ENCODE data around the gene VAV1. TPM values are rescaled to one million over a fixed set of nuclear protein-coding genes. Genes with fewer than 3 reads are reported as not detected.
"Not testable (repeated sequence)": the region's sequence is repeated elsewhere in the genome, so short reads cannot be mapped to it uniquely, and the experiment has no call there.

VAV1 gene
- total RNA-seq, 1 experiment from 2014 or later: 7.5 TPM

- Histone ChIP-seq H3F3A (ENCODE audit: insufficient read depth, low read depth) (peaks cover 75% of the 10 kb centered on the region), H3K79me2 (ENCODE audit: low read depth) (peaks cover 41% of the 10 kb centered on the region), H3K27ac (no peak overlapping the region), H3K9me3 (ENCODE audit: insufficient read depth, low read depth) (no peaks in the 10 kb centered on the region), H4K20me1 (ENCODE audit: insufficient read depth) (peaks cover 4% of the 10 kb centered on the region), H3K27me3 (ENCODE audit: insufficient read depth, low read depth) (no peaks in the 10 kb centered on the region), H3K9me2 (ENCODE audit: insufficient read depth) (no peaks in the 10 kb centered on the region), H3K36me3 (ENCODE audit: low read depth) (peaks cover 19% of the 10 kb centered on the region; the same call in 1 of the 2 replicates), H3K4me1 (replicated peaks; ENCODE audit: insufficient read depth) (peaks cover 49% of the 10 kb centered on the region), H2AFZ (no peak overlapping the region), H3K4me3 (no peak overlapping the region), H3K4me2 (no peak overlapping the region)
- POLR2A ChIA-PET (ENCODE audit: unreplicated experiment): no interaction called here
- CTCF ChIA-PET: no interaction called here
- no peak for DNase-seq
- BruUV-seq (replicated peaks): no TSS peak
- TF ChIP-seq CTCF (conservative IDR thresholded peaks at IDR 0.05): no peak
- TF ChIP-seq EZH2 (IDR thresholded peaks at IDR 0.05; ENCODE audit: low read depth): no peak
- intact Hi-C loops (cut with micrococcal nuclease; ENCODE audit: unreplicated experiment): loop anchor here (1.0 kb wide), 1 partner anchor 20 kb away; no protein-coding TSS in a partner anchor
Observed at GRCh38 chr19:6745965-6746364, 26.5 kb upstream of the VAV1 start.

GRCh38 chr19:6748543-6748942 lies 24.0 kb upstream of the VAV1 start:
- DNase-seq; H3K9me2 ChIP-seq (ENCODE audit: insufficient read depth); H2AFZ ChIP-seq; BruUV-seq (replicated peaks); CTCF ChIA-PET; H3K9me3 ChIP-seq (ENCODE audit: insufficient read depth, low read depth); H3K27me3 ChIP-seq (ENCODE audit: insufficient read depth, low read depth); intact Hi-C loops (cut with micrococcal nuclease; ENCODE audit: unreplicated experiment); H3K4me3 ChIP-seq; H4K20me1 ChIP-seq (ENCODE audit: insufficient read depth); H3K4me2 ChIP-seq: not testable (repeated sequence)
- H3K79me2 ChIP-seq (ENCODE audit: low read depth): peaks cover 17% of the 10 kb centered on the region
- H3K27ac ChIP-seq: peak overlapping the region; percentile 32; the same call in 1 of the 2 replicates
- peaks cover 82% of the 10 kb centered on the region for H3F3A ChIP-seq (ENCODE audit: insufficient read depth, low read depth)
- peaks cover 24% of the 10 kb centered on the region for H3K4me1 ChIP-seq (replicated peaks; ENCODE audit: insufficient read depth)
- POLR2A ChIA-PET (ENCODE audit: unreplicated experiment): interaction anchor here (0.5 to 0.8 kb wide), 2 partner anchors 10 to 226 kb away, joined by 3 to 5 read pairs; partner anchors contain the start of gene TRIP10
- peaks cover 19% of the 10 kb centered on the region; the same call in 1 of the 2 replicates for H3K36me3 ChIP-seq (ENCODE audit: low read depth)

DNA sequence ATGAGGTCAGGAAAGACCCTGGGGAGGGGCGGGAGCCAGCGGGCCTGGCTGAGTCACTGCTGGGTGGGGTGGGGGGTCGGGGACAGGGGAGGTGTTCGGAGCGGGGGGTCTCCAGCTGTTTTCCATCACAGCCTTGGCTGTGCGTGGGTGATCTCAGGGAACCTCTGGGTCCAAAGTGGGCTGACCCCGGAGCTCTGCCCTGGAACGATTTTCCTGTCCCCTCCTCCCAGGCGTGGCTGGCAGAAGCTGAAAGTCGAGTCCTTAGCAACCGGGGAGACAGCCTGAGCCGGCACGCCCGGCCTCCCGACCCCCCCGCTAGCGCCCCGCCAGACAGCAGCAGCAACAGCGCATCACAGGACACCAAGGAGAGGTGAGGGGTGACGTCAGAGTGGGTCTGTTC lies 22.4 kb upstream of the VAV1 start:
- Histone ChIP-seq H4K20me1 (ENCODE audit: insufficient read depth) (peaks cover 4% of the 10 kb centered on the region), H3K27ac (no peak overlapping the region), H3K4me3 (no peak overlapping the region), H3K79me2 (ENCODE audit: low read depth) (peaks cover 17% of the 10 kb centered on the region), H3K9me2 (ENCODE audit: insufficient read depth) (no peaks in the 10 kb centered on the region), H3K27me3 (ENCODE audit: insufficient read depth, low read depth) (no peaks in the 10 kb centered on the region), H3K4me1 (replicated peaks; ENCODE audit: insufficient read depth) (peaks cover 11% of the 10 kb centered on the region), H3F3A (ENCODE audit: insufficient read depth, low read depth) (peaks cover 77% of the 10 kb centered on the region), H3K36me3 (ENCODE audit: low read depth) (peaks cover 19% of the 10 kb centered on the region; the same call in 1 of the 2 replicates), H3K4me2 (no peak overlapping the region), H2AFZ (no peak overlapping the region), H3K9me3 (ENCODE audit: insufficient read depth, low read depth) (no peaks in the 10 kb centered on the region)
- DNase-seq: peak in 1 of 2 experiments; percentile 49
- TF ChIP-seq EZH2 (IDR thresholded peaks at IDR 0.05; ENCODE audit: low read depth) (no peak), CTCF (conservative IDR thresholded peaks at IDR 0.05) (no peak)
- CTCF ChIA-PET: interaction anchor here (0.6 to 0.7 kb wide), 2 partner anchors 112 to 592 kb away, joined by 5 read pairs; no protein-coding TSS in a partner anchor
- no TSS peak for BruUV-seq (replicated peaks)
- intact Hi-C loops (cut with micrococcal nuclease; ENCODE audit: unreplicated experiment): no loop called here
- POLR2A ChIA-PET (ENCODE audit: unreplicated experiment): interaction anchor here (0.5 kb wide), 2 partner anchors 16 to 51 kb away, joined by 3 to 6 read pairs; no protein-coding TSS in a partner anchor

GRCh38 chr19:6751189-6751588 lies 21.3 kb upstream of the VAV1 start:
- Histone ChIP-seq H4K20me1 (ENCODE audit: insufficient read depth) (peaks cover 4% of the 10 kb centered on the region), H3K4me1 (replicated peaks; ENCODE audit: insufficient read depth) (0 out of 2 replicates have a peak, but pooled peaks cover 5% of the 10 kb centered on the region), H3K27ac (peak overlapping the region; percentile 21; the same call in 1 of the 2 replicates), H3K27me3 (ENCODE audit: insufficient read depth, low read depth) (no peaks in the 10 kb centered on the region), H3K4me3 (no peak overlapping the region), H3K79me2 (ENCODE audit: low read depth) (peaks cover 11% of the 10 kb centered on the region), H2AFZ (no peak overlapping the region), H3F3A (ENCODE audit: insufficient read depth, low read depth) (peaks cover 69% of the 10 kb centered on the region), H3K4me2 (no peak overlapping the region), H3K36me3 (ENCODE audit: low read depth) (peaks cover 17% of the 10 kb centered on the region; the same call in 1 of the 2 replicates), H3K9me2 (ENCODE audit: insufficient read depth) (no peaks in the 10 kb centered on the region), H3K9me3 (ENCODE audit: insufficient read depth, low read depth) (no peaks in the 10 kb centered on the region)
- TF ChIP-seq EZH2 (IDR thresholded peaks at IDR 0.05; ENCODE audit: low read depth) (no peak), CTCF (conservative IDR thresholded peaks at IDR 0.05) (no peak)
- ChIA-PET CTCF (no interaction called here), POLR2A (ENCODE audit: unreplicated experiment) (no interaction called here)
- intact Hi-C loops (cut with micrococcal nuclease; ENCODE audit: unreplicated experiment): no loop called here
- TSS peak; percentile 15 for BruUV-seq (replicated peaks)
- DNase-seq: peak in 1 of 2 experiments; percentile 53
